Liver (tissue), 9 donors: ENCODE measurements around the gene NHS. TPM values are rescaled to one million over a fixed set of nuclear protein-coding genes. Genes with fewer than 3 reads are reported as not detected.
"Not testable (repeated sequence)": the region's sequence is repeated elsewhere in the genome, so short reads cannot be mapped to it uniquely, and the experiment has no call there.

Experiments used
- DNase-seq: peaks from one replicate; pipeline ENCODE4 v3.0.0-alpha.2; 2017; ENCODE audit warnings: low spot score
- H3K27ac ChIP-seq, 2 donors: one replicate each; pipeline ENCODE4 v1.7.0; 2013; ENCODE audit warnings: inconsistent platforms in 2 of 2, low read length in 2 of 2, control low read depth in 1 of 2, low read depth in 1 of 2, mild to moderate bottlenecking in 1 of 2
- H3K27me3 ChIP-seq, 4 donors: one replicate each; pipeline versions ENCODE4 v1.6.1 to v1.7.0; 2013; ENCODE audit warnings: low read length in 3 of 4, inconsistent platforms in 1 of 4, mild to moderate bottlenecking in 1 of 4, moderate library complexity in 1 of 4; ENCODE audit not compliant: control insufficient read depth in 4 of 4, insufficient read depth in 4 of 4
- H3K36me3 ChIP-seq, 4 donors: one replicate each; pipeline versions ENCODE4 v1.6.1 to v1.7.0; 2013; ENCODE audit warnings: low read length in 3 of 4, mild to moderate bottlenecking in 3 of 4, low read depth in 1 of 4, moderate library complexity in 1 of 4; ENCODE audit not compliant: control insufficient read depth in 4 of 4, insufficient read depth in 3 of 4
- H3K4me1 ChIP-seq, 4 donors: one replicate each; pipeline versions ENCODE4 v1.6.1 to v1.7.0; 2013; ENCODE audit warnings: low read length in 3 of 4, mild to moderate bottlenecking in 3 of 4, moderate library complexity in 1 of 4; ENCODE audit not compliant: control insufficient read depth in 4 of 4, insufficient read depth in 4 of 4
- H3K4me3 ChIP-seq, 3 donors: one replicate each; pipeline versions ENCODE4 v1.6.1 to v1.7.0; 2013; ENCODE audit warnings: low read length in 3 of 3, control low read depth in 1 of 3, low read depth in 1 of 3, mild to moderate bottlenecking in 1 of 3
- H3K9ac ChIP-seq, 2 donors: one replicate each; pipeline ENCODE4 v1.7.0; 2013; ENCODE audit warnings: low read length in 2 of 2, mild to moderate bottlenecking in 2 of 2, moderate library complexity in 2 of 2, control low read depth in 1 of 2, low read depth in 1 of 2
- H3K9me3 ChIP-seq, 4 donors: one replicate each; pipeline versions ENCODE4 v1.6.1 to v1.7.0; 2013; ENCODE audit warnings: low read length in 3 of 4; ENCODE audit not compliant: control insufficient read depth in 4 of 4
- ATF3 ChIP-seq: IDR thresholded peaks from 2 replicates; pipeline ENCODE4 v1.6.1; 2016; ENCODE audit warnings: antibody characterized with exemption
- CTCF ChIP-seq: fragments of 150-350 bp; IDR thresholded peaks from 2 replicates; pipeline ENCODE4 v1.5.1; 2017; ENCODE audit warnings: improper control_type of control experiment, low read depth, low read length; ENCODE audit not compliant: missing input control
- EGR1 ChIP-seq, 2 donors: IDR thresholded peaks; 2 replicates each; pipeline ENCODE4 v1.6.1; 2016 to 2018; ENCODE audit warnings: antibody characterized with exemption in 2 of 2, low read depth in 2 of 2
- FOXA1 ChIP-seq: IDR thresholded peaks from 2 replicates; pipeline ENCODE4 v1.6.1; 2016; ENCODE audit warnings: antibody characterized with exemption
- FOXA2 ChIP-seq: IDR thresholded peaks from 2 replicates; pipeline ENCODE4 v1.6.1; 2016; ENCODE audit warnings: antibody characterized with exemption
- GABPA ChIP-seq, 2 donors: IDR thresholded peaks in 1 of 2; conservative IDR thresholded peaks in 1 of 2; 2 replicates each; pipeline ENCODE4 v1.6.1; 2016; ENCODE audit warnings: antibody characterized with exemption in 2 of 2, mild to moderate bottlenecking in 1 of 2, moderate library complexity in 1 of 2
- HNF4A ChIP-seq, 2 donors: conservative IDR thresholded peaks; 2 replicates each; pipeline ENCODE4 v1.6.1; 2016; ENCODE audit warnings: antibody characterized with exemption in 2 of 2, mild to moderate bottlenecking in 2 of 2
- HNF4G ChIP-seq: IDR thresholded peaks from 2 replicates; pipeline ENCODE4 v1.6.1; 2016; ENCODE audit warnings: antibody characterized with exemption
- JUND ChIP-seq, 2 donors: IDR thresholded peaks; 2 replicates each; pipeline ENCODE4 v1.6.1; 2016; ENCODE audit warnings: antibody characterized with exemption in 2 of 2
- MAX ChIP-seq: IDR thresholded peaks from 2 replicates; pipeline ENCODE4 v1.6.1; 2016; ENCODE audit warnings: antibody characterized with exemption
- NR2F2 ChIP-seq: IDR thresholded peaks from 2 replicates; pipeline ENCODE4 v1.6.1; 2016; ENCODE audit warnings: antibody characterized with exemption
- RAD21 ChIP-seq, 2 donors: IDR thresholded peaks; 2 replicates each; pipeline ENCODE4 v1.6.1; 2016; ENCODE audit warnings: antibody characterized with exemption in 2 of 2, mild to moderate bottlenecking in 2 of 2
- REST ChIP-seq: IDR thresholded peaks from 2 replicates; pipeline ENCODE4 v1.6.1; 2016; ENCODE audit warnings: antibody characterized with exemption, mild to moderate bottlenecking
- RXRA ChIP-seq, 2 donors: IDR thresholded peaks; 2 replicates each; pipeline ENCODE4 v1.6.1; 2017 to 2018; ENCODE audit warnings: antibody characterized with exemption in 2 of 2, mild to moderate bottlenecking in 1 of 2
- SP1 ChIP-seq: IDR thresholded peaks from 2 replicates; pipeline ENCODE4 v1.6.1; 2018; ENCODE audit warnings: antibody characterized with exemption, mild to moderate bottlenecking
- TAF1 ChIP-seq: conservative IDR thresholded peaks from 2 replicates; pipeline ENCODE4 v1.6.1; 2016; ENCODE audit warnings: antibody characterized with exemption, mild to moderate bottlenecking
- YY1 ChIP-seq: IDR thresholded peaks from 2 replicates; pipeline ENCODE4 v1.6.1; 2016; ENCODE audit warnings: antibody characterized with exemption, mild to moderate bottlenecking
- ZBTB33 ChIP-seq: IDR thresholded peaks from 2 replicates; pipeline ENCODE4 v1.6.1; 2016; ENCODE audit warnings: antibody characterized with exemption
- WGBS: extraction: QIAGEN DNeasy Blood & Tissue Kit; methylation state at CpG from one replicate; pipeline ENCODE4 v1.1.7; 2013; 5-methylcytosine and 5-hydroxymethylcytosine counted together
- polyA plus RNA-seq, 2 donors: library from polyadenylated mRNA; stranded (reverse) in 1 of 2; unstranded in 1 of 2; fragments of 200-250 nt in 1 of 2; fragments of >200 nt in 1 of 2; fragmentation: Nextera tagmentation in 1 of 2; extraction: Ambion mirVana in 1 of 2; gene quantifications; one replicate each; pipeline versions ENCODE4 v1.2.1 to v1.2.3, GENCODE V29; 2013 to 2015
- total RNA-seq, 2 donors: library from RNA; depleted of rRNA; stranded (reverse); fragments of >200 nt; gene quantifications; one replicate each; pipeline ENCODE4 v1.2.3, GENCODE V29; 2014
- donor health status: healthy.
- donor health status: healthy.
- donor health status: healthy.
- donor health status: healthy.
- donor health status: healthy.

Gene NHS
- total and polyA plus RNA-seq, 4 donors = 0.03 to 0.17 (median 0.10) TPM

- TF ChIP-seq RAD21 (IDR thresholded peaks at IDR 0.05) (no peak), JUND (IDR thresholded peaks at IDR 0.05) (no peak), ATF3 (no peak), HNF4G (no peak), FOXA1 (no peak)
Observed at GRCh38 chrX:17442898-17443297, 67.9 kb downstream of the NHS start (continued).

- no peak for DNase-seq
- no peaks in the 10 kb centered on the region for H3K9me3 ChIP-seq
- 91% methylated on average over 4 of the region's 4 CpGs for WGBS
- H3K4me3 ChIP-seq = no peak overlapping the region
- TF ChIP-seq EGR1 (IDR thresholded peaks at IDR 0.05; ENCODE audit: low read depth in 2 of 2) (no peak), FOXA1 (no peak), ZBTB33 (no peak), YY1 (no peak)
- no peak overlapping the region for H3K27ac ChIP-seq
- H3K27me3 ChIP-seq = no peaks in the 10 kb centered on the region
- H3K9ac ChIP-seq = no peak overlapping the region
- H3K36me3 ChIP-seq = no peaks in the 10 kb centered on the region
- no peaks in the 10 kb centered on the region for H3K4me1 ChIP-seq
Observed at GRCh38 chrX:17443556-17443955, 68.6 kb downstream of the NHS start.

- H3K9me3 ChIP-seq, H3K27ac ChIP-seq, DNase-seq, H3K27me3 ChIP-seq, H3K36me3 ChIP-seq, H3K4me3 ChIP-seq, H3K4me1 ChIP-seq, H3K9ac ChIP-seq: not testable (repeated sequence)
- 97% methylated on average over 5 of the region's 5 CpGs for WGBS
Observed at GRCh38 chrX:17446269-17446668, 71.3 kb downstream of the NHS start.

GRCh38 chrX:17448188-17448587 lies 73.2 kb downstream of the NHS start:
- Histone ChIP-seq H3K27me3 (no peaks in the 10 kb centered on the region), H3K36me3 (no peaks in the 10 kb centered on the region), H3K9me3 (no peaks in the 10 kb centered on the region), H3K4me3 (no peak overlapping the region), H3K4me1 (no peaks in the 10 kb centered on the region), H3K9ac (no peak overlapping the region), H3K27ac (no peak overlapping the region)
- WGBS = 82% methylated on average over 2 of the region's 2 CpGs
- no peak for DNase-seq
- TF ChIP-seq NR2F2 (no peak), HNF4G (no peak), RAD21 (IDR thresholded peaks at IDR 0.05) (no peak), EGR1 (IDR thresholded peaks at IDR 0.05; ENCODE audit: low read depth in 2 of 2) (no peak), JUND (IDR thresholded peaks at IDR 0.05) (no peak), CTCF (no peak), FOXA2 (no peak), MAX (no peak), REST (no peak), RXRA (IDR thresholded peaks at IDR 0.05) (no peak), SP1 (no peak), HNF4A (conservative IDR thresholded peaks at IDR 0.05) (no peak), TAF1 (no peak), GABPA (IDR thresholded peaks at IDR 0.05 in 1 of 2, conservative IDR thresholded peaks at IDR 0.05 in 1 of 2) (no peak)
